GM21619 (cell line): Measurements from ENCODE around the gene DSE.

Source experiments
- ATAC-seq: cut with Tn5 transposase; IDR thresholded peaks from one replicate; pipeline ENCODE4 v1.9.1; 2021; ENCODE audit not compliant: unreplicated experiment

The DSE gene

GRCh38 chr6:116359835-116360234 lies 10.9 kb upstream of the DSE start:
- no peak for ATAC-seq

- ATAC-seq, result no peak
Measured at GRCh38 chr6:116362276-116362675, 8.5 kb upstream of the DSE start.

- ATAC-seq, result no peak
Measured at GRCh38 chr6:116363759-116364158, 7.0 kb upstream of the DSE start.

- no peak for ATAC-seq
Measured at GRCh38 chr6:116364321-116364720, 6.4 kb upstream of the DSE start.

- ATAC-seq, result no peak
Measured at GRCh38 chr6:116365743-116366142, 5.0 kb upstream of the DSE start.

GRCh38 chr6:116366740-116367275 lies 3.9 kb upstream of the DSE start:
- ATAC-seq, result no peak

- ATAC-seq, result peak; percentile 40
Measured at GRCh38 chr6:116369540-116369939, 1.2 kb upstream of the DSE start.

- no peak for ATAC-seq
Measured at GRCh38 chr6:116369964-116370759, 585 bp upstream of the DSE start.

GRCh38 chr6:116371120-116371917 lies 572 bp downstream of the DSE start:
- peak; percentile 45 for ATAC-seq

- ATAC-seq, result no peak
Measured at GRCh38 chr6:116371918-116372209, 1.1 kb downstream of the DSE start.

GRCh38 chr6:116373300-116373699 lies 2.6 kb downstream of the DSE start:
- ATAC-seq, result no peak

- no peak for ATAC-seq
Measured at GRCh38 chr6:116373940-116374339, 3.2 kb downstream of the DSE start.

GRCh38 chr6:116374586-116374985 lies 3.8 kb downstream of the DSE start:
- no peak for ATAC-seq

- no peak for ATAC-seq
Measured at GRCh38 chr6:116375262-116375661, 4.5 kb downstream of the DSE start.

GRCh38 chr6:116376149-116376548 lies 5.4 kb downstream of the DSE start:
- ATAC-seq, result no peak

- ATAC-seq, result no peak
Measured at GRCh38 chr6:116379764-116380163, 9.0 kb downstream of the DSE start.

- no peak for ATAC-seq
Measured at GRCh38 chr6:116380346-116380745, 9.6 kb downstream of the DSE start.

- ATAC-seq, result no peak
Measured at GRCh38 chr6:116381000-116381399, 10.3 kb downstream of the DSE start.

GRCh38 chr6:116382587-116382986 lies 11.8 kb downstream of the DSE start:
- no peak for ATAC-seq

GRCh38 chr6:116384727-116385458 lies 14.1 kb downstream of the DSE start:
- ATAC-seq, result no peak

GRCh38 chr6:116385459-116385802 lies 14.7 kb downstream of the DSE start:
- ATAC-seq, result no peak

GRCh38 chr6:116385921-116386320 lies 15.2 kb downstream of the DSE start:
- no peak for ATAC-seq
